HepG2 (cell line): ENCODE data around the gene ENC1. TPM values are rescaled to one million over a fixed set of nuclear protein-coding genes. Genes with fewer than 3 reads are reported as not detected.

ENCODE experiments used
- FOXA1 ChIP-seq, 2 experiments: fragments of 450-650 bp in 1 of 2; sonication (generic) in 1 of 2; formaldehyde crosslinking in 1 of 2; IDR thresholded peaks; 2 replicates each; pipeline versions ENCODE4 v1.4.0 to v1.6.1; 2016 to 2020; ENCODE audit warnings: missing genetic modification reagents in 1 of 2
- FOXK2 ChIP-seq: fragments of 450-650 bp; IDR thresholded peaks from 2 replicates; pipeline ENCODE4 v1.6.1; 2016
- GABPA ChIP-seq, 2 experiments: IDR thresholded peaks; 2 replicates each; pipeline ENCODE4 v1.6.1; 2011 to 2016; ENCODE audit warnings: low read depth in 2 of 2, low read length in 1 of 2, missing biosample characterization in 1 of 2, missing genetic modification characterization in 1 of 2
- HNRNPK ChIP-seq: fragments of 200-400 bp; formaldehyde crosslinking; IDR thresholded peaks from 2 replicates; pipeline ENCODE4 v1.6.1; 2018; ENCODE audit warnings: low read length, low read depth, moderate library complexity, mild to moderate bottlenecking; ENCODE audit not compliant: poor library complexity, severe bottlenecking
- KLF11 ChIP-seq: IDR thresholded peaks from 2 replicates; pipeline ENCODE4 v1.6.1; 2016; ENCODE audit warnings: missing compliant biosample characterization
- NFATC3 ChIP-seq: sonication (generic); formaldehyde crosslinking; IDR thresholded peaks from 2 replicates; pipeline ENCODE4 v1.5.1; 2020; ENCODE audit warnings: mild to moderate bottlenecking, missing genetic modification reagents
- NFRKB ChIP-seq: fragments of 450-650 bp; IDR thresholded peaks from 2 replicates; pipeline ENCODE4 v1.6.1; 2017
- RAD51 ChIP-seq: fragments of 450-650 bp; IDR thresholded peaks from 2 replicates; pipeline ENCODE4 v1.6.1; 2016; ENCODE audit warnings: borderline replicate concordance
- RFXAP ChIP-seq: sonication (generic); formaldehyde crosslinking; IDR thresholded peaks from 2 replicates; pipeline ENCODE4 v1.4.0; 2020; ENCODE audit warnings: missing genetic modification reagents, borderline replicate concordance
- SOX13 ChIP-seq, 3 experiments: fragments of 450-650 bp in 1 of 3; sonication (generic) in 1 of 3; formaldehyde crosslinking in 1 of 3; IDR thresholded peaks in 2 of 3; conservative IDR thresholded peaks in 1 of 3; 2 replicates each; pipeline versions ENCODE4 v1.5.0 to v1.6.1; 2016 to 2020; ENCODE audit warnings: antibody characterized with exemption in 1 of 3, mild to moderate bottlenecking in 1 of 3, missing compliant biosample characterization in 1 of 3, missing genetic modification reagents in 1 of 3, moderate library complexity in 1 of 3
- TBX2 ChIP-seq: sonication (generic); formaldehyde crosslinking; IDR thresholded peaks from 2 replicates; pipeline ENCODE4 v1.5.0; 2020; ENCODE audit warnings: missing genetic modification reagents, mild to moderate bottlenecking, borderline replicate concordance
- TCF12 ChIP-seq, 2 experiments: fragments of 450-650 bp in 1 of 2; sonication (generic) in 1 of 2; formaldehyde crosslinking in 1 of 2; IDR thresholded peaks; 2 replicates each; pipeline versions ENCODE4 v1.6.1 to v1.8.0; 2017 to 2022; ENCODE audit warnings: antibody characterized with exemption in 1 of 2, mild to moderate bottlenecking in 1 of 2, missing genetic modification reagents in 1 of 2, moderate library complexity in 1 of 2
- TP53 ChIP-seq: sonication (generic); formaldehyde crosslinking; conservative IDR thresholded peaks from 2 replicates; pipeline ENCODE4 v1.4.0; 2020; ENCODE audit warnings: missing genetic modification reagents
- ZNF121 ChIP-seq: sonication (generic); formaldehyde crosslinking; IDR thresholded peaks from 2 replicates; pipeline ENCODE4 v1.5.0; 2020; ENCODE audit warnings: mild to moderate bottlenecking, missing genetic modification reagents
- ZNF3 ChIP-seq: IDR thresholded peaks from 2 replicates; pipeline ENCODE4 v1.7.0; 2017; ENCODE audit warnings: inconsistent platforms
- ZNF30 ChIP-seq: sonication (generic); formaldehyde crosslinking; IDR thresholded peaks from 2 replicates; pipeline ENCODE4 v1.5.0; 2020; ENCODE audit warnings: mild to moderate bottlenecking, missing genetic modification reagents
- ZNF598 ChIP-seq: sonication (generic); formaldehyde crosslinking; IDR thresholded peaks from 2 replicates; pipeline ENCODE4 v1.5.1; 2020; ENCODE audit warnings: mild to moderate bottlenecking, missing genetic modification reagents, borderline replicate concordance
- ZNF619 ChIP-seq: sonication (generic); formaldehyde crosslinking; IDR thresholded peaks from 2 replicates; pipeline ENCODE4 v1.4.0; 2020; ENCODE audit warnings: mild to moderate bottlenecking, missing genetic modification reagents
- ZNF709 ChIP-seq: sonication (generic); formaldehyde crosslinking; IDR thresholded peaks from 2 replicates; pipeline ENCODE4 v1.5.0; 2020; ENCODE audit warnings: mild to moderate bottlenecking, missing genetic modification reagents
- ZNF720 ChIP-seq: sonication (generic); formaldehyde crosslinking; IDR thresholded peaks from 2 replicates; pipeline ENCODE4 v1.4.0; 2020; ENCODE audit warnings: missing genetic modification reagents
- ZNF746 ChIP-seq: sonication (generic); formaldehyde crosslinking; IDR thresholded peaks from 2 replicates; pipeline ENCODE4 v1.8.0; 2022; ENCODE audit warnings: mild to moderate bottlenecking, missing genetic modification reagents
- ZNF776 ChIP-seq: sonication (generic); formaldehyde crosslinking; IDR thresholded peaks from 2 replicates; pipeline ENCODE4 v1.4.0; 2020; ENCODE audit warnings: mild to moderate bottlenecking, missing genetic modification reagents
- ZNF780A ChIP-seq: sonication (generic); formaldehyde crosslinking; IDR thresholded peaks from 2 replicates; pipeline ENCODE4 v1.8.0; 2022; ENCODE audit warnings: mild to moderate bottlenecking, missing genetic modification reagents, moderate library complexity
- ZNF883 ChIP-seq: sonication (generic); formaldehyde crosslinking; IDR thresholded peaks from 2 replicates; pipeline ENCODE4 v1.5.1; 2020; ENCODE audit warnings: mild to moderate bottlenecking, missing genetic modification reagents; ENCODE audit errors: not compliant biosample characterization
- polyA plus RNA-seq, 8 experiments: library from polyadenylated mRNA; depleted of rRNA in 3 of 8; stranded (reverse) in 7 of 8; unstranded in 1 of 8; fragments of >200 nt; fragmentation: Illumina TruSeq in 4 of 8; extraction: Trizol in 4 of 8; gene quantifications; 2 replicates each; pipeline versions ENCODE4 v1.2.1 to v1.2.3, GENCODE V29; 2011 to 2016; ENCODE audit warnings: low read depth in 4 of 8, missing spikeins in 1 of 8, mixed read lengths in 1 of 8; ENCODE audit not compliant: insufficient read depth in 1 of 8
- total RNA-seq, 5 experiments: library from RNA; depleted of rRNA; stranded (reverse); fragments of >200 nt; fragmentation: Illumina TruSeq; extraction: Trizol; gene quantifications; 2 replicates each; pipeline ENCODE4 v1.2.3, GENCODE V29; 2016; ENCODE audit warnings: low read depth in 1 of 5
- TF ChIP-seq, protein P1 (sequence below): IDR thresholded peaks from 2 replicates; pipeline ENCODE4 v1.6.1; 2016
- TF ChIP-seq, protein P2 (sequence below): sonication (generic); formaldehyde crosslinking; IDR thresholded peaks from 2 replicates; pipeline ENCODE4 v1.5.0; 2020; ENCODE audit warnings: mild to moderate bottlenecking, missing genetic modification reagents, moderate library complexity
- TF ChIP-seq, protein P3 (sequence below): sonication (generic); formaldehyde crosslinking; IDR thresholded peaks from 2 replicates; pipeline ENCODE4 v1.5.1; 2020; ENCODE audit warnings: missing genetic modification reagents, mild to moderate bottlenecking, borderline replicate concordance

The ENC1 gene
- total and polyA plus RNA-seq, 2 of the 13 experiments (the other 11 are each of a cell fraction or from before 2014, with no cell fraction given): 63.8 to 64.4 TPM

DNA sequence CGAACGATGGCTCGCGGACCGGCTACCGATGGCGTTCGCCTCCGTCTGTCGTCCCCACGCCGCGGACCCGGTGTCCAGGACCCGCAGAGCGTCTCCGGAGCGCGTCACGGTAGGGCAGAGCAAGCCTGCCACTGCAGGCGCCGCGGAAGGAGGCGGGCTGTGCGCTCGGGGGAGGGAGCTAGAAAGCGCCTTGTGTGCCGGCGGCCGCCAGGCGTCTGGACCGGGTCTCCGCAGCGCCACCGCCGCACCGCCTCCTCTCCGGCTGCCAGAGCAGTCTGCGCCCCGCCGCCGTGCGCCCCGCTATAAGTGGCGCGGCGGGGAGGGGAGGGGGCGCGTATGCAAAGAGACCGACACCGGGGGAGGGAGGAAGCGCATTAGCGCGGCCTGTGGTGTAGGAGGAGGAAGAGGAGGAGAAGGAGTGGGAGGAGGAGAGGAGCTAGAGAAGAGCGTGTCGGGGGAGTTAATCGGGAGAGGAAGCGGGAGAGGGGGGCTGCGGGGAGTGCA, at the start of gene ENC1 (continued):
- TF ChIP-seq HNRNPK (peak; percentile 93), ZNF780A (peak; percentile 79; the same call in 1 of the 2 replicates), ZNF121 (peak; percentile 53; the same call in 1 of the 2 replicates), TCF12 (IDR thresholded peaks at IDR 0.05) (no peak), TCF12 (CRISPR knock-in tag; IDR thresholded peaks at IDR 0.05) (peak; percentile 76; the same call in 1 of the 2 replicates), RAD51 (no peak), RFXAP (CRISPR knock-in tag) (peak; percentile 69; the same call in 1 of the 2 replicates), ZNF598 (CRISPR knock-in tag) (no peak), TBX2 (CRISPR knock-in tag) (peak; percentile 91), ZNF883 (CRISPR knock-in tag) (peak; percentile 78), TP53 (CRISPR knock-in tag) (no peak), NFRKB (no peak), NFATC3 (CRISPR knock-in tag) (0 out of 2 replicates have a peak, but pooled peaks have one; percentile 56), ZNF30 (CRISPR knock-in tag) (no peak), ZNF776 (CRISPR knock-in tag) (peak; percentile 79), ZNF3 (CRISPR knock-in tag) (no peak), ZNF746 (CRISPR knock-in tag) (peak; percentile 96), ZNF709 (CRISPR knock-in tag) (peak; percentile 85; the same call in 1 of the 2 replicates), ZNF720 (CRISPR knock-in tag) (no peak), FOXK2 (no peak), GABPA (IDR thresholded peaks at IDR 0.05; ENCODE audit: low read depth, low read length) (no peak), GABPA (CRISPR knock-in tag; IDR thresholded peaks at IDR 0.05; ENCODE audit: low read depth) (0 out of 2 replicates have a peak, but pooled peaks have one; percentile 7), ZNF619 (CRISPR knock-in tag) (0 out of 2 replicates have a peak, but pooled peaks have one; percentile 48), SOX13 (IDR thresholded peaks at IDR 0.05) (peak; percentile 54), SOX13 (CRISPR knock-in tag; conservative IDR thresholded peaks at IDR 0.05 in 1 of 2, IDR thresholded peaks at IDR 0.05 in 1 of 2) (peak in 1 of 2 experiments; percentile 80; a peak in 1 of 4 replicates), KLF11 (CRISPR knock-in tag) (0 out of 2 replicates have a peak, but pooled peaks have one; percentile 20), FOXA1 (IDR thresholded peaks at IDR 0.05) (no peak), FOXA1 (CRISPR knock-in tag; IDR thresholded peaks at IDR 0.05) (peak; percentile 50; the same call in 1 of the 2 replicates)
- TF ChIP-seq, protein P1, sequence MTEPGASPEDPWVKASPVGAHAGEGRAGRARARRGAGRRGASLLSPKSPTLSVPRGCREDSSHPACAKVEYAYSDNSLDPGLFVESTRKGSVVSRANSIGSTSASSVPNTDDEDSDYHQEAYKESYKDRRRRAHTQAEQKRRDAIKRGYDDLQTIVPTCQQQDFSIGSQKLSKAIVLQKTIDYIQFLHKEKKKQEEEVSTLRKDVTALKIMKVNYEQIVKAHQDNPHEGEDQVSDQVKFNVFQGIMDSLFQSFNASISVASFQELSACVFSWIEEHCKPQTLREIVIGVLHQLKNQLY: 0 out of 2 replicates have a peak, but pooled peaks have one; percentile 9
- TF ChIP-seq, protein P2, sequence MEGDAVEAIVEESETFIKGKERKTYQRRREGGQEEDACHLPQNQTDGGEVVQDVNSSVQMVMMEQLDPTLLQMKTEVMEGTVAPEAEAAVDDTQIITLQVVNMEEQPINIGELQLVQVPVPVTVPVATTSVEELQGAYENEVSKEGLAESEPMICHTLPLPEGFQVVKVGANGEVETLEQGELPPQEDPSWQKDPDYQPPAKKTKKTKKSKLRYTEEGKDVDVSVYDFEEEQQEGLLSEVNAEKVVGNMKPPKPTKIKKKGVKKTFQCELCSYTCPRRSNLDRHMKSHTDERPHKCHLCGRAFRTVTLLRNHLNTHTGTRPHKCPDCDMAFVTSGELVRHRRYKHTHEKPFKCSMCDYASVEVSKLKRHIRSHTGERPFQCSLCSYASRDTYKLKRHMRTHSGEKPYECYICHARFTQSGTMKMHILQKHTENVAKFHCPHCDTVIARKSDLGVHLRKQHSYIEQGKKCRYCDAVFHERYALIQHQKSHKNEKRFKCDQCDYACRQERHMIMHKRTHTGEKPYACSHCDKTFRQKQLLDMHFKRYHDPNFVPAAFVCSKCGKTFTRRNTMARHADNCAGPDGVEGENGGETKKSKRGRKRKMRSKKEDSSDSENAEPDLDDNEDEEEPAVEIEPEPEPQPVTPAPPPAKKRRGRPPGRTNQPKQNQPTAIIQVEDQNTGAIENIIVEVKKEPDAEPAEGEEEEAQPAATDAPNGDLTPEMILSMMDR (CRISPR knock-in tag): peak; percentile 68
- TF ChIP-seq, protein P3, sequence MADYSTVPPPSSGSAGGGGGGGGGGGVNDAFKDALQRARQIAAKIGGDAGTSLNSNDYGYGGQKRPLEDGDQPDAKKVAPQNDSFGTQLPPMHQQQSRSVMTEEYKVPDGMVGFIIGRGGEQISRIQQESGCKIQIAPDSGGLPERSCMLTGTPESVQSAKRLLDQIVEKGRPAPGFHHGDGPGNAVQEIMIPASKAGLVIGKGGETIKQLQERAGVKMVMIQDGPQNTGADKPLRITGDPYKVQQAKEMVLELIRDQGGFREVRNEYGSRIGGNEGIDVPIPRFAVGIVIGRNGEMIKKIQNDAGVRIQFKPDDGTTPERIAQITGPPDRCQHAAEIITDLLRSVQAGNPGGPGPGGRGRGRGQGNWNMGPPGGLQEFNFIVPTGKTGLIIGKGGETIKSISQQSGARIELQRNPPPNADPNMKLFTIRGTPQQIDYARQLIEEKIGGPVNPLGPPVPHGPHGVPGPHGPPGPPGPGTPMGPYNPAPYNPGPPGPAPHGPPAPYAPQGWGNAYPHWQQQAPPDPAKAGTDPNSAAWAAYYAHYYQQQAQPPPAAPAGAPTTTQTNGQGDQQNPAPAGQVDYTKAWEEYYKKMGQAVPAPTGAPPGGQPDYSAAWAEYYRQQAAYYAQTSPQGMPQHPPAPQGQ: no peak
